Activated T-helper 9 cell treated with anti-CD3 and anti-CD28 coated beads, Interleukin-2, amount 50 U/mL, for 16 hours (primary cell): ENCODE results near the gene RCAN1.
"Not testable (repeated sequence)": the region's sequence is repeated elsewhere in the genome, so short reads cannot be mapped to it uniquely, and the experiment has no call there.

Source experiments
- DNase-seq: peaks from one replicate; pipeline ENCODE4 v3.0.0-alpha.2; 2020; ENCODE audit warnings: low read depth

The RCAN1 gene

GRCh38 chr21:34621434-34622350 lies 6.8 kb upstream of the RCAN1 start:
- no peak for DNase-seq

GRCh38 chr21:34619841-34620665 lies 5.1 kb upstream of the RCAN1 start:
- DNase-seq = no peak

GRCh38 chr21:34618941-34619340 lies 4.0 kb upstream of the RCAN1 start:
- DNase-seq = no peak

- DNase-seq = no peak
Measured at GRCh38 chr21:34617753-34618339, 2.9 kb upstream of the RCAN1 start.

- no peak for DNase-seq
Measured at GRCh38 chr21:34615487-34615814, 538 bp upstream of the RCAN1 start.

- DNase-seq = no peak
Measured at GRCh38 chr21:34613679-34614627, 960 bp downstream of the RCAN1 start.

GRCh38 chr21:34612557-34612956 lies 2.4 kb downstream of the RCAN1 start:
- DNase-seq = no peak

- no peak for DNase-seq
Measured at GRCh38 chr21:34612056-34612455, 2.9 kb downstream of the RCAN1 start.

GRCh38 chr21:34611528-34611927 lies 3.4 kb downstream of the RCAN1 start:
- DNase-seq = no peak

GRCh38 chr21:34609933-34610549 lies 4.9 kb downstream of the RCAN1 start:
- DNase-seq = no peak

- no peak for DNase-seq
Measured at GRCh38 chr21:34609244-34609932, 5.5 kb downstream of the RCAN1 start.

- DNase-seq = not testable (repeated sequence)
Measured at GRCh38 chr21:34607376-34607775, 7.5 kb downstream of the RCAN1 start.

GRCh38 chr21:34606621-34607020 lies 8.3 kb downstream of the RCAN1 start:
- DNase-seq = no peak

- no peak for DNase-seq
Measured at GRCh38 chr21:34606051-34606450, 8.9 kb downstream of the RCAN1 start.

GRCh38 chr21:34604956-34605355 lies 10.0 kb downstream of the RCAN1 start:
- DNase-seq = not testable (repeated sequence)

GRCh38 chr21:34604556-34604955 lies 10.4 kb downstream of the RCAN1 start:
- DNase-seq = no peak

GRCh38 chr21:34603710-34604057 lies 11.2 kb downstream of the RCAN1 start:
- DNase-seq = no peak

- peak; percentile 41 for DNase-seq
Measured at GRCh38 chr21:34603002-34603709, 11.8 kb downstream of the RCAN1 start.

- DNase-seq = no peak
Measured at GRCh38 chr21:34602061-34602460, 12.9 kb downstream of the RCAN1 start.

GRCh38 chr21:34599534-34600101 lies 15.3 kb downstream of the RCAN1 start:
- no peak for DNase-seq
